HG02885 (cell line): ENCODE results near the gene CPA5.

Experiments
- ATAC-seq: cut with Tn5 transposase; IDR thresholded peaks from one replicate; pipeline ENCODE4 v1.9.1; 2021; ENCODE audit warnings: mild to moderate bottlenecking; ENCODE audit not compliant: unreplicated experiment, poor library complexity

The CPA5 gene

GRCh38 chr7:130393841-130394411 lies 49.3 kb downstream of the CPA5 start:
- no peak for ATAC-seq

- no peak for ATAC-seq
Measured at GRCh38 chr7:130394421-130395195, 50.0 kb downstream of the CPA5 start.

- ATAC-seq = no peak
Measured at GRCh38 chr7:130395421-130395820, 50.8 kb downstream of the CPA5 start.

- no peak for ATAC-seq
Measured at GRCh38 chr7:130396109-130396508, 51.5 kb downstream of the CPA5 start.

- no peak for ATAC-seq
Measured at GRCh38 chr7:130397051-130397757, 52.6 kb downstream of the CPA5 start.

- ATAC-seq = no peak
Measured at GRCh38 chr7:130397758-130398073, 53.1 kb downstream of the CPA5 start.

- no peak for ATAC-seq
Measured at GRCh38 chr7:130398526-130399090, 54.0 kb downstream of the CPA5 start.

GRCh38 chr7:130400120-130400572 lies 55.5 kb downstream of the CPA5 start:
- ATAC-seq = no peak

DNA sequence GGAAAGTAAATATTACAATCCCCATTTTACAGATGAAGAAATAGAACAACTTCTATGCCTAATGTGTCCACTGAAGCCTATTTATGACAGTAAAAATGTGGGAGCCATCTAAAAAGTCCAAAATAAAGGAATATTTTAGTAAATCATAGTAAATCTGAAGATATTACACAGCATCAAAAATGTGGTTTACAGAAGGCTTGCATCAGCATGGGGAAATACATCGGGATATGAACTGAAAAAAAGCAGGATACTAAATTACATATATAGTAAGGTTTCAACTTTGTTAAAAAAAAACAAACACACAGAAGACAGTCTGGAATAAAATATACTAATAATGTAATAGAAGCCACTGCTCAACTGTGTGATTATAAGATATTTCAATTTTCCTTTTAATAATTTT lies 56.5 kb downstream of the CPA5 start:
- no peak for ATAC-seq

DNA sequence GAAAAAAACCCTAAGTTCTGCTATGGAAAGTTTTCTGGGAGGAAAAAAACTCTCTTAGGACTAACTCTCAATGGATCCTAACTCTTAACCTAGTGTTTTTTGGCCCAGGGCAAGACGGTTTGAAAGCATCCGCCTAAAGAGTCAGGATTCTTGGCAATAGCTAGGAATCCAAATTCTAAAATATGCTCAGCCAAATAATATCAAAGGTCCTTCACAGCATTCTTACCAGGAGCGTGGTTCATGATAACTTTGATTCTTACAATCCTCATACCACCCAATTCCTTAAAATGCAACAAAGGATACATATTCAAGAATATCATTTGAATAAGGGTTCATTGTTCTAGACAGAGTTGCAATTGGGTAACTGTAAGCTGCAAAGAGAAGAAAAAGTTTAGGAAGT lies 57.0 kb downstream of the CPA5 start:
- no peak for ATAC-seq

DNA sequence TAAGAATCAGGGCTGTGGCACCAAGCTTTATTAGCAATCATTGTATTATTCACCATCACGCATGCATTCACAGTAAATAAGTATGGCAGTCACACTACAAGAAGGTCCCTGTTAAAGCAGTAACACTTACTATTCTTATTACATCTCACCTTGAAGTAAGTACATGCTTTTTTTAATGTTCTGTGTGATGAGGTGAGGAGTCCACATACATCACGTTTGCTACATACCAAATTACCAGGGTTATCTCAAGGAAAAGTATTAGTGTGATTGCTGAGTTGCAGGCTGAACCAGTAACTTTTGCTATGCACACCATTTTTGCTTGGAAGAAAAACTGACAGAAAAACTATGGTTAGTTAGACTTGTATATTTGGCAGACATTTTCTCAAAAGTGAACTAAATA lies 60.4 kb downstream of the CPA5 start:
- ATAC-seq = no peak

DNA sequence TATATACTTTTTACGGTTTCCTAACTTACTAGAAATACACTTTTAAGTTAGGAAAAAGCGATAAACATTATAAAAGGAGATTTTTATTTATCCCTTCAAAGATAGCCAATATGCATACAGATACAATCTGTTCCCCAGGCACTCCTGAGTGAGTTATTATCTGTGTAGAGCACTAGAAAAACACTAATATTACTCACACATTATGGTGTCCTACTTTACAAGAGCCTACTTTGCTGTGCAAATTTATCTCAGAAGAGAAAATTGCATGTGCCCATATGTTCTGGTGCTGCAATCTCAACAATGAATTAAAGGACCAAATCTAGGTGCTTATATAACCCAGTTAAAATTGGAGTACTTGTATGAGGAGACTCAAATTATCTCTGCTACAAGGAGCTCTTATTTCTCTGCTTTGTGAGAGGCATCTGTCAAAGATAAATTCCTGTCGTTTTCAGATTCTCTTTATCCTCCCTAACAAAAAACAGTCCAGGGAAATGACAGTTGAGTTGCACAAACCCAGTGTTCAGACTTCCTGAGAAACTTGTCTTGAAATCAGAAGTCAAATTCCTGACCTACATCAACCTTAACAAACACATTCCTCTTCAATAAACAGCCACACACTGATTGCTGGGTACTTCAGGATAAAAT lies 64.6 kb downstream of the CPA5 start:
- no peak for ATAC-seq

GRCh38 chr7:130409712-130410072 lies 65.1 kb downstream of the CPA5 start:
- ATAC-seq = no peak

DNA sequence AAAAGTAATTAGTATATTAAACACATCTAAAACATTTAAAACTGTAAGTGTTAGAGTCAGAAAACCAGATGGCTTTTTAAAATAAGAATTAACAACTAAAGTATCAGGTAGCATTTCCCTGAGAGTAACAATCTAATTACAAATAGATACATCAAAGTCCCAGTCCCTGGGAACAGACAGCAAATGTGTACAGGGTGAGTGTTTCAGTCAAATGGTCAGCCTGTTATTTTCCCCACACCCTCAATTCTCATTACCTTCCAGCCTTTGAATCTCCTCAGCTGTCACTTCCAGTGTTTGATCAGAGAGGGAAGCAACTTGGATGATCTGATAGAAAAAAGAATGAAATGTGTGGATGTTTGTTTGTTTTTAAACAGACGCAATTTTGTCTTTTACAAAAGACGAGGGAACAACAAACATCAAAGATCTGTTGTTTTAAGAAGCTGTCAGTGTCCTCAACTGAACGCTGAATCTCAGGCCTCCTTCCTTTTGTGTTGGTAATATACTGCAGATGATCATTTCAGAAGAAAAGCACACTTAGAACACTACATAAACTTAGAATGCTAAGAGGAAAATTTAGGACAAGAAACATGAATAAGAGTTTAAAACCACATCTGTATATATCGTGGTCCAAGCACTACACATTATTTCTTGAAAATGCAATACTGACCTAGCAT lies 66.4 kb downstream of the CPA5 start:
- ATAC-seq = no peak

- no peak for ATAC-seq
Measured at GRCh38 chr7:130413201-130413600, 68.6 kb downstream of the CPA5 start.

DNA sequence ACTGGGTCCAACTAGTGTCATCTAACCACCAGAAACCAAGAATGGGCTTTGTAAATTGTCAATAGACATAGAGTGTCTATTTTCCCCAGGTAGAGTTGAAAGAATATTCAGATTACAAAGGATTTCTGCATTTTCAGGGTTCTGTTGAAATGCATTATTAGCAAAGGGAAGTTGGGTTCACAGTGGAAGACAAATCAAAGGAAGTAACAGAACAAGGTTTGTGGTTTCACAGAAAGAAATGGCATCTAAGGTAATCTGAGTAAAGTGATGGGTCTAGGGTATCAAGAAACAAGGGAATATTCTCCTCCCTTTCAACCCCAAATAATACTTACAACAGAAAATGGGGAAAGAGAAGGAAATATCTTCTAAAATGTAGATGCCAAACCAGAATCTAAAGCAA lies 70.4 kb downstream of the CPA5 start:
- ATAC-seq = no peak

DNA sequence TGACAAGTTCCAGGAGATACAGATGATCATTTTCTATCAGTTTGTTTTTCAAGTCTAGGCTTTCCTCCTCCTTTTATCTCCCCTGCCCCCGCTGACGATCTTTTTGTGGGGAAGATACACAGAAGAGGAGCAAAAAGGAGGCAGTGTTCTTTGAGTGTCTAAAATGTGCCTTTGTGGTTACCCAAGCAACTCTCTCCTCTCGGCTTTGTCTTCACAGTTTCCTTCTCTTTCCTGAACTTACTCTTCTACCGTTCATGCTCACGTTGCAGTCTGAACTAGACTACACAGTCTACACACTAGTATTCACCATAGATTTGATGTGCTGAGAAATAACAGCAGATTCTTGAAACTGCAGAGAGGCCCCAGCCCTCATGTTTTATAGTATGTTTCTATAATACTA lies 72.6 kb downstream of the CPA5 start:
- no peak for ATAC-seq

DNA sequence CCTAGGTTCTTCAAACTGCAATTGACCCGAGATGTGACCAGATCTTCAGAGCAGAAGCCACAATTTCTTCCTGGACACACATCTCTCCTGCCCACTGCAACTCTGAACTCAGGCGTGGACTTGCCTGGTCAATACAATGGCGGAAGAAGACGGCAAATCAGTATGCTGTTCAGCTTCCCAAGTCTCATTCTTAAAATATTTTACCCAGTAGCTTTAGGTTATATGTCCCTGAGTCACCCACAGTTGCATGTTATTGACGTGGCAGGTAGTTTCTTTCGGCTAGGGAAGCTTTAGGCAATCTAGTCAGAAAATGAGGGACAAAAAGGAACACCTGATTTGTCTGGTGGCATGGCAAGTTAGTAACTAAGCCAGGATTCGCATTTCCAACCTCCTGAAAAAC lies 73.7 kb downstream of the CPA5 start:
- ATAC-seq = no peak
